Prostate gland (tissue), 2 donors: Measurements from ENCODE around the gene WASHC4.

ENCODE experiments used
- CTCF ChIP-seq, 4 experiments: fragments of 200-600 bp in 2 of 4; fragments of 450-650 bp in 2 of 4; sonication (generic) in 2 of 4; IDR thresholded peaks; 1 replicate in 3 of 4; 2 replicates in 1 of 4; pipeline ENCODE4 v1.5.1; 2016 to 2019; ENCODE audit warnings: antibody characterized with exemption in 4 of 4, mild to moderate bottlenecking in 2 of 4, moderate library complexity in 2 of 4
- POLR2A ChIP-seq: fragments of 450-650 bp; IDR thresholded peaks from one replicate; pipeline ENCODE4 v1.6.1; 2016; ENCODE audit warnings: antibody characterized with exemption, mild to moderate bottlenecking

GRCh38 chr12:105167346-105167745, 59.8 kb downstream of the WASHC4 start:
- TF ChIP-seq POLR2A, result no peak
- TF ChIP-seq CTCF (IDR thresholded peaks at IDR 0.05), result no peak
